VCaP (cell line): Measurements from ENCODE around the gene CHAF1A.

Experiments used
- H3K27ac ChIP-seq: fragments of 450-650 bp; 2 replicates; pipeline ENCODE4 v1.5.1; 2017
- CTCF ChIP-seq: fragments of 450-650 bp; conservative IDR thresholded peaks from 2 replicates; pipeline ENCODE4 v1.5.1; 2017; ENCODE audit warnings: mild to moderate bottlenecking, moderate library complexity

CHAF1A gene

GRCh38 chr19:4376991-4377781 lies 25.3 kb upstream of the CHAF1A start:
- no peak for TF ChIP-seq CTCF
- no peak overlapping the region for H3K27ac ChIP-seq

- no peak overlapping the region for H3K27ac ChIP-seq
Measured at GRCh38 chr19:4378886-4379285, 23.6 kb upstream of the CHAF1A start.

GRCh38 chr19:4379383-4380253 lies 22.8 kb upstream of the CHAF1A start:
- no peak for TF ChIP-seq CTCF
- H3K27ac ChIP-seq, result no peak overlapping the region

More at GRCh38 chr19:4378886-4379285, 23.6 kb upstream of the CHAF1A start:
- no peak for TF ChIP-seq CTCF

GRCh38 chr19:4380254-4380727 lies 22.1 kb upstream of the CHAF1A start:
- no peak for TF ChIP-seq CTCF
- H3K27ac ChIP-seq, result no peak overlapping the region

GRCh38 chr19:4385291-4386040 lies 17.0 kb upstream of the CHAF1A start:
- TF ChIP-seq CTCF, result no peak

GRCh38 chr19:4386041-4386782 lies 16.2 kb upstream of the CHAF1A start:
- peak overlapping the region; percentile 79; the same call in 1 of the 2 replicates for H3K27ac ChIP-seq
- TF ChIP-seq CTCF, result no peak

More at GRCh38 chr19:4385291-4386040, 17.0 kb upstream of the CHAF1A start:
- H3K27ac ChIP-seq, result no peak overlapping the region
